ENCODE data around the gene RHOF. TPM values are rescaled to one million over a fixed set of nuclear protein-coding genes. Genes with fewer than 3 reads are reported as not detected.

Gene RHOF, protein sequence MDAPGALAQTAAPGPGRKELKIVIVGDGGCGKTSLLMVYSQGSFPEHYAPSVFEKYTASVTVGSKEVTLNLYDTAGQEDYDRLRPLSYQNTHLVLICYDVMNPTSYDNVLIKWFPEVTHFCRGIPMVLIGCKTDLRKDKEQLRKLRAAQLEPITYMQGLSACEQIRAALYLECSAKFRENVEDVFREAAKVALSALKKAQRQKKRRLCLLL
- 100 to 1,000 TPM; 144 to 157 TPM for total RNA-seq

DNA sequence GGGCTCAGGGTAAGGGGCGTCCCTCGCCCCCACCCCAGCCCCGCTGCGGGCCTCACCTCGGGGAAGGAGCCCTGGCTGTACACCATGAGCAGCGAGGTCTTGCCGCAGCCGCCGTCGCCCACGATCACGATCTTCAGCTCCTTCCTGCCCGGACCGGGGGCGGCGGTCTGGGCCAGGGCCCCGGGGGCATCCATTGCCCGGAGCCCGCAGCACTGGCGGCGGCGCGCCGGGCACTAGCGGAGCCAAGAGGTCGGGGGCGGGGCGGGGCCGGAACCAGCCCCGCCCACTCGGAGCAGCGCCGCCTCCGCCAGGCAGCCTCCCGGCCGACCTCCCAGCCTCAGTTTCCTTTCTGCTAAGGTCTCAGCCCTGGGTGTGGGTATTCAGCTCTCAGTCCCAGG, at the start of gene RHOF:
RHOF (minus strand) TSS at position 249 of the 398 bp plus-strand sequence; CDS start at position 194, 55 bp downstream.
- Mint-ChIP-seq H3K4me1 (peaks cover 41% of the 10 kb centered on the region), H3K27me3 (no peaks in the 10 kb centered on the region), H3K9me3 (no peaks in the 10 kb centered on the region), H3K4me3 (peak within 1 kb of the TSS; percentile 89), H3K27ac (peak within 1 kb of the TSS; percentile 98), H3K36me3 (peaks cover 18% of the 10 kb centered on the region)
- ATAC-seq (ENCODE audit: low read depth) (peak; percentile 8), DNase-seq (no peak)
- POLR2A ChIA-PET, result interaction anchor here (0.6 to 31.1 kb wide), 12 partner anchors 5 to 257 kb away, joined by 3 to 931 read pairs (median 7); partner anchors contain the start of genes PSMD9, RHOF, SETD1B and TMEM120B

DNA sequence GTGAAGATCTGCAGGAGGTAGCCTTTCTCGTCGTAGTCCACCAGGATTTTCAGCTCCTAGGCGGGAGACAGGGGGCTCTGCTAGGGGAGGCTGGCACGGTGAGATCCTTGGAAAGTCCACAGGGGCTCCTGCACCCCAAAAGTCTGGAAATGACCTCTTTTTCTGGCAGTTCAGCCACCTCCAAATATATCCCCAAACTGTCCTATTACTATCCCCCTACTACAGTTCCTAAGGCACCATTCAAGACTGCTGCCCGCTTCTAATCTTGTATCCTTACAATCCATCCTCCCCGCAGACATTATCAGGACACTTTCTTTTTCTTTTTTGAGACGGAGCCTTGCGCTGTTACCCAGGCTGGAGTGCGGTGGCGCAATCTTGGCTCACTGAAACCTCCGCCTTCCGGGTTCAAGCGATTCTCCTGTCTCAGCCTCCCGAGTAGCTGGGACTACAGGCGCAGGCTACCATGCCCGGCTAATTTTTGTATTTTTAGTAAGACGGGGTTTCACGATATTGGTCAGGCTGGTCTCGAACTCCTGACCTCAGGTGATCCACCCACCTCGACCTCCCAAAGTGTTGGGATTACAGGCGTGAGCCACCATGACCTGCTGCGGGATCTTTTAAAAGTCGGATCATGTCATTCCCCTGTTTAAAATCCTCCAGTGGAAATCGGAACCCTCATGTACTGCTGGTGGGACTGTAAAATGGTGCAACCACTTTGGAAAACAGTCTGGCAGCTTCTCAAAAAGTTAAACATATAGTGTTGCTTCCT, 46.7 kb upstream of the RHOF start:
- Mint-ChIP-seq H3K4me3 (peak overlapping the region; percentile 96), H3K36me3 (no peaks in the 10 kb centered on the region), H3K4me1 (peaks cover 13% of the 10 kb centered on the region), H3K27me3 (peaks cover 5% of the 10 kb centered on the region), H3K27ac (peak overlapping the region; percentile 90), H3K9me3 (no peaks in the 10 kb centered on the region)
- POLR2A ChIA-PET, result interaction anchor here (0.6 to 0.7 kb wide), 4 partner anchors 9 to 78 kb away, joined by 3 to 5 read pairs (median 4); partner anchors contain the start of gene SETD1B
- ATAC-seq (ENCODE audit: low read depth) (no peak), DNase-seq (no peak)

DNA sequence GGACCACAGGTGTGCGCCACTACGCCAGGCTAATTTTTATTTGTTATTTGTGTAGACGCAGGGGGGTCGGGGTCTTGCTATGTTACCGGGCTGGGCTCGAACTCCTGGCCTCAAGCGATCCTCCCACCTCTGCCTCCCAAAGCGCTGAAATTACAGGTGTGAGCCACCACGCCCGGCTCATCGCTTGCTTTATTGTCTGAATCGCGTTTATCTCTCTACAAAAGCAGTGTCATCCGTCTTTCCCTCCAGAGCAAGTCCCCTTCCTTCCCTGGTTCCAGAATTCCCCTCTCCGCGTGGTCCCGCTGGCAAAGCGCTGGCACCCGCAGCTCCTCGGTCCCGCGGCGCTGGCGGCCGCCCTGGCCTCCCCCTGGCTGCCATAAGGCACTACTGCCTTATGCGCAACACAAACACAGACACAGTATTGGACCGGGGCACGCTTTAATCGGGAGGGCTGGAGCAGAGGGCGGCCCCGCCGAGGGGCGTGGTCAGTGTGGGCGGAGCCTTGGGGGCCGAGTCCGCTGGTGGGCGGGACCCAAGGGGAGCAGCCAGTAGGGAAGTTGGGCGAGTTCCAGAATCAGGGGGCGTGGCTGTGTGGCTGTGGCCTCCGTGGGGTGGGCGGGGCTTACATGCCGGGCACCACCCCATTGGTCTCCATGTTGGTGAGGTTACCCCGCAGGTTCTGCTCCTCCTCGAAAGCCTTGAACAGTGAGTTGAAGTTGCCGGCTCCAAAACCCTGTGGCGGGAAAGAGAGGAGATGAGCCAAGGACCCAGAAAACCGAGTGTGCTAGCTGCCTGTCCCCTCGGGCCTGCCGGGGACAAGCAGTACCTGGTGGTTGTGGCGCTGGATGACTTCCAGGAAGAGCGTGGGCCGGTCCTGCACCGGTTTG, 45.9 kb upstream of the RHOF start:
- no peaks in the 10 kb centered on the region for H3K36me3 Mint-ChIP-seq
- H3K4me1 Mint-ChIP-seq, result peaks cover 13% of the 10 kb centered on the region
- no peaks in the 10 kb centered on the region for H3K9me3 Mint-ChIP-seq
- H3K27me3 Mint-ChIP-seq, result peaks cover 5% of the 10 kb centered on the region
- H3K27ac Mint-ChIP-seq, result peak overlapping the region; percentile 90
- ATAC-seq (ENCODE audit: low read depth), result peak; percentile 97
- peak overlapping the region; percentile 96 for H3K4me3 Mint-ChIP-seq
- POLR2A ChIA-PET, result interaction anchor here (0.6 to 1.1 kb wide), 6 partner anchors 11 to 77 kb away, joined by 3 to 6 read pairs (median 4); partner anchors contain the start of gene PSMD9
- peak; percentile 100 for DNase-seq

DNA sequence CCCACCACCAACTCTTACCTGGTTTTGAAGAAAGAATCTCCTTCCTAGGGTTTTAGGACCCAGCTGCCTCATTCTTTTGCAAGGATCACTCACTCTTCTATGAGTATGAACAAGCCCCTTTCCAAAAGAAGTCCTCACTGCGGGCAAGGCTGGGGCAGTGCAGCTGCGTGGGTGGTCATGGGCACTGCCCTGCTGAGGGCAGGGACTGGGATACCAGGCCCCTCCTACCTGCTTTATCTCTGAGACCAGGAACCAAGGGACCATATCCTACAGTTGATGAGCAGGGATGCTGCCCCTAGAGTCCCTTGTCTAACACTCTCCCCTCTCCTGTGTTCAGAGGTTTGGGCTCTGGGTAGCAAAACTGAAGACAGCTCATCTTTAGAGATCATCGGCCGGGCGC, 44.6 kb upstream of the RHOF start:
- no peaks in the 10 kb centered on the region for H3K36me3 Mint-ChIP-seq
- H3K4me1 Mint-ChIP-seq, result peaks cover 13% of the 10 kb centered on the region
- peaks cover 5% of the 10 kb centered on the region for H3K27me3 Mint-ChIP-seq
- POLR2A ChIA-PET, result interaction anchor here (0.6 to 1.3 kb wide), 5 partner anchors 10 to 64 kb away, joined by 3 to 8 read pairs (median 4); partner anchors contain the start of gene PSMD9
- H3K9me3 Mint-ChIP-seq, result no peaks in the 10 kb centered on the region
- no peak overlapping the region for H3K27ac Mint-ChIP-seq
- ATAC-seq (ENCODE audit: low read depth) (no peak), DNase-seq (no peak)
- no peak overlapping the region for H3K4me3 Mint-ChIP-seq

DNA sequence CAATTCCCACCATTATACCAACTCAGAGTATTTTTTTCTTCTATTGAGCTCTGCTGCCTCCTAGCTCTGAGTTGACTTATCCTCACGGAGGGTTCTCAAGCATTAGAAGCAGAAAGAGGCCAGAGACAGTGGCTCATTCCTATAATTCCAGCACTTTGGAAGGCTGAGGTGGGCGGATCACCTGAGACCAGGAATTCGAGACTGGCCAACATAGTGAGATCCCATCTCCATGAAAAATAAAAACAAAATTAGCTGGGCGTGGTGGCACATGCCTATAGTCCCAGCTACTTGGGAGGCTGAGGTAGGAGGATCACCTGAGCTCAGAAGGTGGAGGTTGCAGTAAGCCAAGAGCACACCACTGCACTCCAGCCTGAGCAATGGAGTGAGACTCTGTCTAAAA, 44.2 kb upstream of the RHOF start:
- DNase-seq (no peak), ATAC-seq (ENCODE audit: low read depth) (no peak)
- POLR2A ChIA-PET, result interaction anchor here (0.6 to 1.3 kb wide), 3 partner anchors 10 to 64 kb away, joined by 3 to 8 read pairs (median 4); no protein-coding TSS in a partner anchor
- Mint-ChIP-seq H3K36me3 (no peaks in the 10 kb centered on the region), H3K4me1 (peaks cover 14% of the 10 kb centered on the region), H3K27me3 (peaks cover 5% of the 10 kb centered on the region), H3K27ac (no peak overlapping the region), H3K4me3 (no peak overlapping the region), H3K9me3 (no peaks in the 10 kb centered on the region)

DNA sequence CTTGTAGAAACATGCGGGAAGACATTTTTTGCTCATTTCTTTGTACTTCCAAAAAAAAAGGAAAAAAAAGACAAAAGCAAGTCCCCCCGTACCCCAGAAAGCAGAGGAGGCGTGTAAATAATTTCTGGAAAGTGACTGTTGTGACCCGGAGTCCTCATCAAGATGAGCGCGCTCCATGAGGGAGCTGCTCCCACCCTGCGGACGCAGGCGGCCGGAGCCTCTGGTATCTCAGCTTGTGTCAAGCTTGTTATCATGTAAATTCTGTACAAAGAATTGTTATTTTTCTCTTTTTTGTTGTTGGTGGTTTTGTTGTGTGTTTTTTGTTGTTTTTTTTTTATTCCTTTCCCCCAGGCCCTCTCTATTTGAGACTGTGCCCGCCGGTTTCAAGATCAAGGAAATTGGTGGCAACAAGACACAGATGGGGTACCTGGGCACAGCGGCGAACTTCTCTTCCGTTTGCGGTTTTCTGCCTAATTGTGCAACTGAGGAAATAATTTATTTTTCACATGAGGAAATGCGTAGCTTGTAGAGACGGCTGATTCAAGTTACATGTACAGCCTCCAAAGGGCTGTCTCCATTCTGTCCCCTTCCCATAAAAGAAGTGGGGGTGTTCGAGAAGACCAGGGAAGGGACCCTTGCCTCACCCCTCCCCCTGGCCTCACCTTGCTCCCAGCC, 38.2 kb upstream of the RHOF start:
- H3K4me1 Mint-ChIP-seq, result peaks cover 3% of the 10 kb centered on the region
- H3K27me3 Mint-ChIP-seq, result no peaks in the 10 kb centered on the region
- POLR2A ChIA-PET, result no interaction called here
- H3K27ac Mint-ChIP-seq, result no peak overlapping the region
- H3K9me3 Mint-ChIP-seq, result no peaks in the 10 kb centered on the region
- ATAC-seq (ENCODE audit: low read depth) (no peak), DNase-seq (no peak)
- H3K36me3 Mint-ChIP-seq, result peaks cover 13% of the 10 kb centered on the region
- H3K4me3 Mint-ChIP-seq, result no peak overlapping the region

DNA sequence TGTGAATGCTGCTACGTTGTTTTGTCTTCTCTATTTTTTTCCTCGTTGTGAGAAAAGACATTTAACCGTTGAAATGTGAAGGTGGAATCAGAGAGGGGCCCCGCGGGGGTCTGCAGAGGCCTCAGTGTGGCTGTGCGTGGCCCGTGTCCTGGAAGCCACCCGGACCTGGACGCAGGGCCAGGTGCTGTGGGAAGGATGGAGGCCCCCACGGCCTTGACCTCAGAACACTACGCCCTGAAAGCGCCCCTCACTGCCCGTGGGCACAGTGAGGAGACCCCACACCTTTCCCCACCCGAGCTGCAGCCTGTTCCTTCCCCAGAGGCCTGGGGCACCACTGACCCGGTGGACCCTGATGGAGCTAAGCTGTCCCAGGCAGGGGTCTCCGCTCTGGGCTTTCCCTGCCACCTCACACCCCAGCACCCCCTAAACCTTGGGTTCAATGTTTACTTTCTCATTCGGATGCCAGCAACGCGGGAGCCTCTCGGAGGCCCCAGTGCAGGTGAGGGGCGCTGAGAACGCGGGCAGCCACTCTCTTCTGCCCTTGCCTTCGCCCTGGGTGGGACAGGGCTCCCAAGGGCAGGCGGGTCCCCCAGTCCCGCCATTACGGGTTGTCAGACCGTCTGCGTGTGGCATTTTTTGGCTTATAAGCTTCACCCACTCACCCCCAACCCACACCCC, 37.2 kb upstream of the RHOF start:
- H3K9me3 Mint-ChIP-seq, result no peaks in the 10 kb centered on the region
- DNase-seq, result no peak
- H3K4me3 Mint-ChIP-seq, result no peak overlapping the region
- no peaks in the 10 kb centered on the region for H3K27me3 Mint-ChIP-seq
- H3K36me3 Mint-ChIP-seq, result peaks cover 19% of the 10 kb centered on the region
- no peak for ATAC-seq (ENCODE audit: low read depth)
- H3K4me1 Mint-ChIP-seq, result peaks cover 2% of the 10 kb centered on the region
- no peak overlapping the region for H3K27ac Mint-ChIP-seq
- POLR2A ChIA-PET, result interaction anchor here (0.5 kb wide), 1 partner anchor 10 kb away, joined by 5 read pairs; no protein-coding TSS in a partner anchor

DNA sequence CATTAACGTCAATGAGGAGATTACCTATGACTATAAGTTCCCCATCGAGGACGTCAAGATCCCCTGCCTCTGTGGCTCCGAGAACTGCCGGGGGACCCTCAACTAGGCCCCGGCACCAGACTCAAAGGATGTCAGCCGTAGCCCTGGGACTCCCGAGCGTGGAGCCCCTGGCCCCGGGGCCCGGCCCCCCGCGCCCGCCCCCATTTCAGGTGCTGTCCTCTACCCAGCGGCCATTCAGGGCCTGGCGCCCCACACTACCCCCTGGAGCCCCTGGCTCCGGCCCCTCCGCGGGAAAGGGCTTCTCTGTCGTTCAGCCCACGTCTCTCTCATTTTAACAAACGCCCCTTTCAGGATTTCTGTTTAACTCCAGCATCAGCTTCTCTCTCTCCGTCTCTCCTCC, 36.6 kb upstream of the RHOF start:
- H3K36me3 Mint-ChIP-seq, result peaks cover 19% of the 10 kb centered on the region
- no peaks in the 10 kb centered on the region for H3K27me3 Mint-ChIP-seq
- POLR2A ChIA-PET, result no interaction called here
- no peak for DNase-seq
- no peak overlapping the region for H3K4me3 Mint-ChIP-seq
- H3K9me3 Mint-ChIP-seq, result no peaks in the 10 kb centered on the region
- peaks cover 2% of the 10 kb centered on the region for H3K4me1 Mint-ChIP-seq
- ATAC-seq (ENCODE audit: low read depth), result no peak
- no peak overlapping the region for H3K27ac Mint-ChIP-seq

DNA sequence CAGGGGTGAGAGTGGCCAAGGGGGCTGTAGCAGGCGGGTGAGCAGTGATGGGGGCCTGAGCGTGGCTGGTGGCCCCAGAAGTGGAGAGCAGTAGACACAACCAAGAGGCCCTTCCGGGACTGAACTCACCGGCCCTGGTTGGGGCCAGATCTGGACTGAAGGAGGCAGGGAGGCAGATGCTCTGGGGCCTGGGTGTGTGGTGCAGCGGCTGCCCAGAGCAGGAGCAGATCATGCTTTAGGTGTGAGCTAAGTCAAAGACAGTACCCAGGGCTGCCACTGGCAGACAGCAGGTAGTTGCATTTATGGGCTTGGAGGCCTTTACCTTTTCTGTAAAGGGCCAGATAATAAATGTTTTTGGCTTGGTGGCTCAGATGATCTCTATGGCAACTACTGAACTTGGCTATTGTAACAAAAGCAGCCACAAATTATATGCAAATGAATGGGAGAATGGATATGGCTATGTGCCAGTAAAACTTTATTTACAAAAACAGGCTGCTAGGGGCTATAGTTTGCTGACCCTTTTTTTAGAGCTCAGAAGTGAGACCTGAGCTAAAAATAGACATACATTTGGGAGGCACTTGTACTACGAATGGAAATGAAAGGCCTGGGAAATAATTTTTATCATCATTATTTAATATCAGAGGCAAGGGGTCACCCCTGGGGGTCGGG, 35.9 kb upstream of the RHOF start:
- DNase-seq (no peak), ATAC-seq (ENCODE audit: low read depth) (no peak)
- H3K4me3 Mint-ChIP-seq, result no peak overlapping the region
- H3K4me1 Mint-ChIP-seq, result peaks cover 2% of the 10 kb centered on the region
- H3K9me3 Mint-ChIP-seq, result no peaks in the 10 kb centered on the region
- H3K27me3 Mint-ChIP-seq, result no peaks in the 10 kb centered on the region
- POLR2A ChIA-PET, result no interaction called here
- H3K36me3 Mint-ChIP-seq, result peaks cover 19% of the 10 kb centered on the region
- no peak overlapping the region for H3K27ac Mint-ChIP-seq

DNA sequence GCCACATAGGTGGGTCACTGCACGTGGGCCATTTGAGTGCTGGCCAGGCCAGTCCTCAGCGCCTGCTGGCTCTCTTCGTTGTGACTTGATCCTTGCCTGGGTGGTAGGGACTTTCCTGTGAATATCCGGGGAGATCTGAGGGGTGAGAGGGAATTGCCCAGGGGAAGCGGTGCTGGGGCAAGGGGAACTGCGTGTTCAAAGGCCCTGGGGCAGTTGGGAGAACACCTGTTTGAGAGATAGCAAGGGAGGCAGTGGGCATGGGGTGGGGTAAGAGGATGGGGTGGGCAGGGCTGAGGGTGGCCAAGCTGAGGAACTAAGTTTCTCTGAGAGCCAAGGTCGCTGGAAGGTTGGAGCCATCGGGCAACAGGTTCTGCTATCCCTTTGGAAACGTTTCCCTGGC, 35.3 kb upstream of the RHOF start:
- no peaks in the 10 kb centered on the region for H3K27me3 Mint-ChIP-seq
- POLR2A ChIA-PET, result interaction anchor here (2.1 kb wide), 1 partner anchor 8 kb away, joined by 8 read pairs; no protein-coding TSS in a partner anchor
- no peak for ATAC-seq (ENCODE audit: low read depth)
- DNase-seq, result no peak
- no peaks in the 10 kb centered on the region for H3K9me3 Mint-ChIP-seq
- peaks cover 19% of the 10 kb centered on the region for H3K36me3 Mint-ChIP-seq
- no peak overlapping the region for H3K27ac Mint-ChIP-seq
- H3K4me3 Mint-ChIP-seq, result no peak overlapping the region
- H3K4me1 Mint-ChIP-seq, result peaks cover 2% of the 10 kb centered on the region

DNA sequence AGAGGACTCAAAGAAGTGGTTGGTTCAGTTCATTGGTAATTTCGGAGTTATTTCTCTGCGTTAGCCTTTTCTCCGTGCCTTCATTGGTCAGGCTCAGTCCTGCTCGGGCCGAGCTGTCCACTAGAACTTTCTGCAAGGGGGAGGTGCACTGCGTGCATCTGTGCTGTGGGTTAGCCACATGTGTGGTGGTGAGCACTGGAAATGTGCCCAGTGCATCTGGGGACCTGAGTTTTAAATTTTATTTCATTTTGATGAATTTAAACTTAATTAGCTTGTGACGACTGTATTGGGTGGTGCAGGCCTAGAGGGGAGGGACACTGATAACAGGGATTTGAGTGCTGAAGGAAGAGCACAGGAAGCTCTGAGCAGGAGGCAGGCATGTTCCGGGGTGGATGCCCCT, 34.8 kb upstream of the RHOF start:
- ATAC-seq (ENCODE audit: low read depth) (no peak), DNase-seq (no peak)
- Mint-ChIP-seq H3K36me3 (peaks cover 19% of the 10 kb centered on the region), H3K27ac (no peak overlapping the region), H3K4me1 (peaks cover 2% of the 10 kb centered on the region), H3K4me3 (no peak overlapping the region), H3K27me3 (no peaks in the 10 kb centered on the region), H3K9me3 (no peaks in the 10 kb centered on the region)
- POLR2A ChIA-PET, result interaction anchor here (2.1 kb wide), 1 partner anchor 9 kb away, joined by 8 read pairs; no protein-coding TSS in a partner anchor

All from activated naive CD8-positive, alpha-beta T cell treated with anti-CD3 and anti-CD28 coated beads, Interleukin-2, amount 10 ng/mL, durations not matched to agents 7 days and 5 days (primary cell).